T-helper 2 cell treated with Interferon-gamma antibody and Interleukin-4, amounts not matched to agents 100 ng/mL and 5 ng/mL, for 36 hours (primary cell): ENCODE measurements around the gene COL5A2. TPM values are rescaled to one million over a fixed set of nuclear protein-coding genes. Genes with fewer than 3 reads are reported as not detected.

Source experiments
- intact Hi-C: fragments of 100-400 bp; cut with micrococcal nuclease; formaldehyde crosslinking; loops from one replicate; pipeline ENCODE4 v1.15.1; 2023
- total RNA-seq: library from RNA; stranded (reverse); gene quantifications from 2 replicates; pipeline ENCODE4 v1.2.3, GENCODE V29; 2022

The COL5A2 gene
- total RNA-seq, 1 donor from 2014 or later: 0.52 TPM

DNA sequence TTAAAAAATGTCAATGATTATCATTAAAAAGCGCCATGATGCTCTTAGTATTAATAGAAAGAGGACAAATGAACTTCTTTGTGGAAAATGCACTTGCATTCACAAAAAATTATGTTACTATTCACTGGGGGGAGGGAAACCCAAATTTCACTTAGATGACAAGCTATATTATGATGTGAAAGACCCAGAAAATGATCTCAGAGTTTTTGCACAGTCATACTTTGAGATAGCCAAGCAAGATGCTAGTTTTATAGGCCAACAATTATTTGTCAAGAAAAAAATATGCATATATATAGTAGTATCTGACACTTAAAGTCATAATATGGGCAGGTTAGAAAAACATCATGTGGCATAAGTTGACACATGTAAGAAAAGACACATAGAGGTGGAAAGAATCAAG, 31.6 kb downstream of the COL5A2 start:
- intact Hi-C loops: no loop called here

DNA sequence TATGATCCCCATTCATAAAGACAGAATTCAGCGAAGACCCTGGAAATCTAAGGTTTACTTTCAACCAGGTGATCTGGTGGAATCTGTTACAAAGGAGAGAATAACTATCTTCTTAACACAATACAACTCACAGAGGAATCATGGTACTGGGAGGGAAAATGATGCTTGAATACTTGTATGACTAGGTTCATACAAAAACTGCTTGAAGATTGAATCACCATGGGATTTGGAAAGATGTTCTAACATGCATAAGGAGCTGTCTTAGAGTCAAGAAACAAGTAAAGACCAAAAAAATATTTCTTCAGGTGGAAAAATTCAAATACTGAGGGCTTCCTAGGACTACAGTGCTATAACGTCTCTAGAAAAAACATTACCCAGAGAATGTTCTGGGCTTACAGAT, 32.2 kb downstream of the COL5A2 start:
- intact Hi-C loops: no loop called here

DNA sequence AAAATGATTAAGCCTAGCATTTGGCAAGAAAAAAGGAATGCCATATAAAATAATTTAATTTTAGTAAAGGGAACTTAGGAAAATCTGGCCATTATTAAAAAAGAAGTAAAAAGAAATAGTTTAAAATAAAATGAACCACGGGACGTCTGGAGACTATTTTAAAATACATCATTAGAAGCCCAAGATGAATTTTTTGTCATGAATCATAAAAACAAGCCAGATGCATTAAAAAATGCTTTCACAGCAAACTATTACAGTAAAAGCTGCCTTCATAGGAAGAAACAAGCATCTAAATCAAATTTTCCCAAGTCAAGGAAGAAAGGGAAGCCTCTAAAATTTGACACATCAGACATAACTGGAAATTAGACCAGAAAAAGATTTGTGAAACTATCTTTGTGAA, 33.0 kb downstream of the COL5A2 start:
- intact Hi-C loops: no loop called here

DNA sequence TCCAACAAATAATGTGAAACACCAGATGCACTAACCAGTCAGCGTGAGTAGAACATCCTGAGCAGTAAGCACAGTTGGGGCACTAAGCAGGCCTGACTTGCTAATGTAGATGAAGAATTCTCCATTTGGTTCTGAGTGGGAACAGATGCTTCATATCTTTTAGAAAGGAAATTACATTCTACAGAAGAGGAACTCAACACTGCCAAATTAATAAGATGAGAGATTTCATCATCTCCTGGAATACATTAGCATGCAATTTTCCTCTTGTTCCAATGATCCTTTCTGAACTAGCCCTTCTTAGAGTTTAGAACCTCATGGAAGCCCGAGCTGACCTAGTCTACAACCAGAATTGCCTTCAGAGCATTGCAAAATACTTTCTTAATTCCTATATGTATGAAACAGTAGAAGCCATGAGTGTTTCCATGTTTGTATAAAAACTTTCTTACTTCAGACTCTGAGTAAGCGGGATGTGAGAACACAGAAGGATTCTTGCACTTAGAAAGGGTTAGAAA, 34.8 kb downstream of the COL5A2 start:
- intact Hi-C loops: loop anchor here (5.0 kb wide), 1 partner anchor 52 kb away; no protein-coding TSS in a partner anchor

DNA sequence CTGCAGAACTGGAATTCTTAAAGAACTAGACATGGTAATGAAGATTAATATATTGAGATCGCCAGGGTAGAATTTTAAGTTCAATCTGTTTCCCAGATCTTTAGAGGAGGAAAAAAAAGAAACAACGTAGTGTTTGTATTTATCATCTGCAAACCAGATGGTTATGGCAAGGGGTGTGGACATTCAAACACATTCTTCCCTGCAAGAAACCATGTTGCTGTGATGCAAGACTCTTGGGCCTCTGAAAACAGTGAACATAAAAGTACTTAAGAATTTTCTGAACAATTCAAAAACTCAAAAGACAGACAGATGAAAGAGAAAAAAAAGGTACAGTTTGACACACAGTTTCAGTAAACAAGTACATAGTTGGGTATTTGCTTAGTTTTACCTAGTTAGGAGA, 35.6 kb downstream of the COL5A2 start:
- intact Hi-C loops: loop anchor here (1.0 to 5.0 kb wide), 4 partner anchors 52 to 268 kb away; no protein-coding TSS in a partner anchor

DNA sequence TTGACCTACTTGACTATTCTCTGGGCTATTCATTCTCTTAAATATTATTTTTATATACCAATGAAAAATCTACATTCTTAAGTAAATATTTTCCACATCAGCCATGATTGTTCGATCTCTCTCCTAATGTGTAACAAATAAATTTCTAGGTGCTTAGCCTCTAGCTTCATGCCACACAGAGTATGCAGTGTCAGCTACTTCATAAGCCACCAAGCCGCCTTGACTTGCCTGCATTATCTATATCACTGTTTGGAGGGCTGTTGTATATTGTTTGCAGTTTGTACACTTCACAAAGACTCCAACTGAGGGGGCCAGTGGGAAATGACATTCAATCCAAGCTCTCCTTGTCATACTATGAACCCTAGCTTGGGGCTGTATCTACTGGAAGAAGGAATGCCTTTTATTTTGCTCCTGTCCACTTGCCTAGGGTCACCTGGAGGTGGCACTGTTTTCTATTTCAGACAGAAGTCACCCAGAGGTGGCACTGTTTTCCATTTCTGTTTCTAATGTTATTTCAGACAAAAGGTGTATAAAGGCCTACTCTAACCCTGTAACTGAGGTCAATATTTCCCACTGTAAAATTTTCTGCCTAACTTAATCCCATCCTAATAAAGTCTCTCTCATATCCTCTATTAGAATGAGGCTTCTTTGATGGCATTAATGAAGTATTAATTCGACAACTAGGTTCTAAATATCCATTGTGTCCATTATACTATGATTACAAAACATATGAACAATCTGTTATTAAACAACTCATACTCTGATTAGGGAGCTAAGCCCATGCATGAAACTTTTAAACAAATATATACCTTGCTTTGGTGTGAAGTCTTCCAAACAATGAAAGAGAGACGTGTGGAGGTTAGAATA, 36.4 kb downstream of the COL5A2 start:
- intact Hi-C loops: loop anchor here (1.0 to 5.0 kb wide), 4 partner anchors 51 to 269 kb away; no protein-coding TSS in a partner anchor

DNA sequence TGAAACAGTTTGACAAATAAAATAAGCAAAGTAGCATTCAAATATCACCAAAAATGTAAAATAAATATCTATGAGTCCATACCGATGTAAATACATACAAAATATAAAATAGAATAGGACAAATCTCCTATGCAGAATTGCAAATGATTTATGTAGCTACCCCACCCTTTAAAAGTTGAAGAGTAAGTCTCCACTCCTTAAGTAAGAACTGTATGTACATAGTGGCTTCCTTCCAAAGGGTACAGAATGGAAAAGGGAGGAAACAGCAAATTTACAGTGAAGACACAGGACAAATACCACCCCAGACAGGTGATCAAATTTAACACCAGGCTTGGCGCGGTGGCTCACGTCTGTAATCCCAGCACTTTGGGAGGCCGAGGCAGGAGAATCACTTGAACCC, 40.8 kb downstream of the COL5A2 start:
- intact Hi-C loops: no loop called here

DNA sequence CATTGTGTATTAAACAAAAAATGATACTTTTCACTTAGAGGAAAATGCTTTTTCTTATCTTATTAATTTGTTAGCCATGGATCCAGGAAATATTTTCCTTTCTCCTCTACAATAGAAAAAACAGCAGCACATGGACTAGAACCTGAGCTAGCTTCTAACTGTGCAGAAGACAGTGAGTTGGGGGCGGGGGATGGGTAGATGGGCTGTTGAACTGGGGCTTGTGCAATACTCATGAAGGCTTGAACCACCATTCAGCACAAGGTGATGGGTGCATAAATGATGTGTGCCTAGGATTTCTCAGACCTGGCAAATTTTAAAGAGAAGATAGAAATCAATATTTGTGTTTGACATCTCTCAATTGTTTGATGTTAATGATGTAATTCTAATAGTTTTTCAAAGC, 42.0 kb downstream of the COL5A2 start:
- intact Hi-C loops: no loop called here

DNA sequence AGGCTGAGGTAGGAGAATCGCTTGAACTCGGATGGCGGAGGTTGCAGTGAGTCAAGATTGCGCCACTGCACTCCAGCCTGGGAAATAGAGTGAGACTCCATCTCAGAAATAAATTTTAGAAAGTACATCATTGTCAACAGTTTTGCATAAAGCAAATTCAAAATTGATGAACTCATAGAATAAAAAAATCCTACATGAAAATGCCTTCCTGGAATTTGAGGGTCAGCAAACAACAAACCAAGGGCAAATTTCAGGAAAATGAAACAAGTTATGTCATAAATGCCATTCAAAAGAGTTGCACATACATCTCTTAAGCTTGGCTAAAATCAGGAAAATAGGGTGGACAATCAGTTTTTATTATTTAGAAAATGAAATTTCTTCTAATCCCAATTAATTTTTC, 45.1 kb downstream of the COL5A2 start:
- intact Hi-C loops: no loop called here

DNA sequence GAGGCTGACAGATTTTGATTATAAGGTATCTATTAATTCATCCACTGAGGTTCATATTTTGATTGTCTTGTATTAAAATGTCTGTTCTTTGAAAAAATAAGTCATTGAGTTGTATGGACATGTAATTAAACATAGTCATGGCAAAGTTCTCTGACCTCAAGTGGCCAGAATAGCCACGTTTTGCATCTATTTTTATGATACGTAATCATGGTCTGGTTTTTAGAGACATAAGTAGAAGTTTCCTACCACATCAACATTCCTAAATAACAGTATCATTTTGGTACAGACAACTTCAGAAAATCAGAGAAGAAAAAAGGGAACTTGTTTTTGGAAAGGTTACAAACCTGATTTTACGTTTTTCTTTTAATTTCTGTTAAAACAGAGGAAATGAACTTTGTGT, 47.6 kb downstream of the COL5A2 start:
- intact Hi-C loops: no loop called here

DNA sequence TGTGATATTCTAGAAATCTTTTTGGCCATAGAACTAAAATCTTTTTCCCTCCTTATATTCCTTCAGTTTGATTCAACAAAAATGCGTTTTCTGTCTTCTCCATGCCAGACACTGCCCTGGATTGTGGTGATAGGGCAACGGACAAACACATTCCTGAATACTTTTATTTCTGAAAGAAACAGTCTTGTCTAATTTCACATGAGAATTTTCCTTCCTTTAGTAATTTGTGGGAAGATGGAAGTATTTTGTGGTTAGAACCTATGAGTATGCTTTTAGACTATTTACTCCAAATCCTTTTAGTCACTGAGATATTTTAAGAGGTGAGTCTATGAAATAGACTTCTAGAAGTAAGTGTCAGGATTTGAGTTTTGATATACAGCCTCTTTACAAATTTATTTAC, 49.6 kb downstream of the COL5A2 start:
- intact Hi-C loops: no loop called here

DNA sequence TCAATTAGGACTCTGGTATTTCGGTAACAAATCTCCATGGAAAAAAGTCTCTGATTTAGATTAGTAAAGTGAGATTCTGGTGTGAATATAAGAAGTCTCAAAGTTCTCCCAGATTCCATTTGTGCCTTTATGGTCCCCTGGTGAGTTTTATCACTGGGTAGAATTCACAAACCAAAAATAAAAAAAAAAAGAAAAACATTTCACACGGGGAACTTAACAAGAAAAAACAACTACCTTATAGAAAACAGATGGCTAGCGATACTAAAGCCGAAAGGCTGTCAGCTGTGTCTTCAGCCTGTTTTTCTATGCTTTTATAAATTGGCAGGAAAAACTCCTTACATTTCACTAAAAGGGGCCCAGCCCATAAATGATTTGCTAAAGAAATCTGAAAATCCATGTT, 50.6 kb downstream of the COL5A2 start:
- intact Hi-C loops: no loop called here

DNA sequence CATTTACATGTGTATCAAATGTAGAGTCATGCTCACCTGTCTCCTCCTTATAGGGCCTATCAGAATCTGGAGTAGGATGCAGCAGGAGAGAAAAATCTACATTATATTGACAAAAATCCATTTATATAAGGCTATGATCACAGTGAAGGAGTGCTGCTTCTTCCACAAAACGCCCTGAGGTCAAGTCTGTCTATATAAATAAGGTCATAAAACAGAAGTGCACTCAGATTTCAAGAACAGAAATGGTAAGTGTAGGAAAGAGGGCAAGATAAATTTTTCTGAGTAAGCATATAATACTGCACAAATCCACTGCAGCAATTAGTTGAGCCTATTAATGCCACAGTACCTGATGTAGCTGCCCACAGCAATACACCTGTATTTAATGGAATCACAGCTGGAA, 51.8 kb downstream of the COL5A2 start:
- intact Hi-C loops: no loop called here

DNA sequence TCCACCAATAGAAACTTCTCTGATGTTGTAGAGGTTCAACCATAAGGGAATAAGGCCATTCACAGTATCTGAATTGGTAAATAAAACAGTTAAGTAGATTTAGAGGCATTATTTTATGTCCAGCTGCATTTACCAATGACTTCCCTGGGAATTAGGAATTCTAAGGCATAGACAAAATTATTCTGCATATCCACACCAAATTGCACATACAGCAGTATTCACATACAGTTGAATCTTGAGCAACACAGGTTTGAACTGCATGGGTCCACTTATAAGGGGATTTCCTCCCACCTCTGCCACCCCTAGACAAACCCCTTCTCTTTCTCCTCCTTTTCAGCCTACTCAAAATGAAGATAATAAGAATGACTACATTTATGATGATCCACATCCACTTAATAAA, 54.4 kb downstream of the COL5A2 start:
- intact Hi-C loops: no loop called here

DNA sequence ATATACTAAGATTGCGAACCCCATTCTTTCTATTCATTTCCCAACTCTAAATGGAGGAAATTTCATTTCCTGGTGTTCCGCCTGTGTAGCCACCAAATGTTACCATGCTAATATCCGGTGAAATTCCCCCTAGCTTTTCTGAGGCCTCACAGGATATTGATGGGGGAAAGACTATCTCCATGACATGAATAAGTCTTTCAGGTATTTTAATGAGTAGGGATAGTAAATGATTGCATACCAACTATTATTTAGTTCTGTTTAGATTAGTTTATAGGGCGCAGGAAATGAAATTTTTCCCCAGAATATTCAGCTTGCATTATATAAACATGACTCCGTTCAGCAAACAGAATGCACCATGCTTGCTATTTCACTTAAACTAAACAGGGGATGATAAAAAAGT, 55.4 kb downstream of the COL5A2 start:
- intact Hi-C loops: no loop called here

DNA sequence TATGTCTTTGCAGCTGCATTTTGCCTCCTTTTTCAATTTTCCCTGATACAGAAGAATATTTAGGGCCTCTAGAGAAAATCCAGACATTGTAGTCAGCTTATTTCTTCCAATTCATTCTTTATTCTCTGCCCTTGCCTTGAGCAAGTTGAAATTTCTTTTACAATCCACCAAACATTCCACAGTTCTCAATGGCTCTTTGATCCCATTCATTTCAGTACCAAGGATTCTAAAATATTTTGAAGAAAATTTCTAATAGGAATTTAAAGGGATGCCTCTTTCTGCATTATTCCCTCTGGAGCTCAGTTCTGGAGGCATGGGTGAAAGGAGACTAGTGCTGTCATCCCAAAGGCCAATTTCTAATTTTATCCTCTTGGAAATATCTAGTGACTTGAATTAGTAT, 61.2 kb downstream of the COL5A2 start:
- intact Hi-C loops: no loop called here

DNA sequence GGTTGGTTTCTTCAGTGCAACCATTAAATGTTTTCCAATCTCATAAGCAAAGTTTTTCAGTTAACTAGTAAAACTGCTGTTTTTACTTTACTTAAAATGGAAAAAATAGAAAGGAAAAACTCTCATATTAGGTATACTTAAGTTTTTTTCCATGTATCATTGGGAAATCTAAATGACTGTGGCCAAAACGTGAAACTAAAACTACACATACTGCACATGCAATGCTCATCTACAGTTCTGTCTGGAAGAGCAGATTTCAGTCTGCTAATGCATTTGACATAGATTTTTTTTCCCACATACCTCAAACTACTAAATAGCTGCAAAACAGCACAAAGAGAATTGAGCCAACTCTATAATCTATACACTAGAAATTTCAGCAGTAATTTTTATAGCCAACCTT, 62.6 kb downstream of the COL5A2 start:
- intact Hi-C loops: no loop called here

DNA sequence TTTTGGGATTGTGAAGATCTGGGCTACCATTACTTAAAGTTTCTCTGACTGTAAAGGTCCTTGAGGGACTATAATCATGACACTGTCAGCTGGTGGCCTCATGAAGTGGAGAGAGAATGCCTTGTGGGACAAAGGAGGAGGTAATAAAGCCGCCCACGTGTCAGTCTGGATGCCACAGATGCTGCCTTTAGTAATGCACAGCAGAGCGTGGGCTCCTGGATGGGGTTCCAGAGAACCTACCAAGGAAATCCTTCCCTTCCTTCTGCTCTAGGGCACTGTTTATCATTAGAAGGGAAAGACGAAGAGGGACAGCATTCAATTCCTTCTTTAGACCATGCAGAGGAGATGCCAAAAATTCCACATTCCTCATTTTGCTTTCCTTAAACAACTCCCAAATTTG, 63.5 kb downstream of the COL5A2 start:
- intact Hi-C loops: no loop called here

DNA sequence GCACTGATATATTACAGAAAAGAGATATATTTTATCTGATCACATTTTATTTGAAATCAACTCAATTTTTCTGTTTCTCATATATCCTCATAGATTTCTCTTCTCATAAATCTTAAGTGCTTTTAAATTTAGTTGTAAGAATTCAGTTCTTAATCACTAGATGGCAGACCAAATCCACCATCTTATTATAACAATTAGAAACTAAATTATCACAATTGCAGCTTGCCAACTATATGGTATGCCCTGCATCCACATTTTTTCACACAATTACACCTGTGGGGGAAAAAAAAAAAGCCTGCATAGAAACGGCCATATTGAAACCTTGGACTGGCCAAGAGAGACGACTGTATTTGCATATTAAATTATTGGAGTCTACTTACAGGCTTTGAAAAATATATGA, 64.4 kb downstream of the COL5A2 start:
- intact Hi-C loops: no loop called here

DNA sequence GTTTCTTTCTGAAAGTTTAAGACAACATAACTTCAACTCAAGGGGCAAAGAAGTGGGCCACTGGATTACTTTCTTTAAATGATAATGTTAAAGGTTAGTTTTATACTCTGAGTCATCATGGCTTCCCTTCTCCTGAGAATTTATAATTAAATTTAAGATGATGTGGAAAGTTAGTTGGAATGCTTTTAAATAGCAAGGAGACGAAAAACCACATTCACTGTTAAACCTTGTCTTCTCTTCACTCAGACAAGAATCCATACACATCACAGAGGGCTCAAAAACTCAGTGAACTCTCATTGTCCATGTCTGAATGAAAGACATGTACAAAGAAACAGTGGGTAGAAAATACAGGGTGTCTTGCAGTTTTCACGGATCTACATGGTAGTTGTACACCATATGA, 65.6 kb downstream of the COL5A2 start:
- intact Hi-C loops: no loop called here

DNA sequence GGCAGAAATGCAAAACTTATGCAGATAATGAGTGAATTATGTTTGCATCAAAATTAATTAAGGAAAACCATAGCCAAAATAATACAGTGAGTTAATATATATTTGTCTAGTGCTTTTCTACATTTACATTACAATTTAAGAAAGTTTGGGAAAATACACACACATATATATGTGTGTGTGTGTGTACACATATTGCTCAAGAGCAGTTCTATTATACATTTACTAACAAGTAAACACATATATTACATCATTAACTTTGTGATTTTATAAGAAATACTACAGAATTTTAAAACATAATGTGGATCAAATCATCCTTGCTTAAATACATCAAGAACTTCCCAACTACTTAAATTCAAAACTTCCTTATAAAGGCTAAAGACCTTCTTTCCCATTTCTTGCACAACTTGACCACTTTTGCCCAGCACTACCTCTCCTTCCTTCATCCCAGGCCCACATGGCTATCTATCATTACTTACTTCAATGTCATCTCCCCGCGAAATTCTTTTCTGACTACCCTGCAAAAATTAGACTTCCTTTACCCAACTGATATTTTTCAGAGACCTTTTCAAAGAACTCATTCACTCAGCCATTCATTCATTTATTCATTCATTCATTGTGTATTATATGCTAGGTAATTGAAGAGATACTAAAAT, 68.4 kb downstream of the COL5A2 start:
- intact Hi-C loops: no loop called here

DNA sequence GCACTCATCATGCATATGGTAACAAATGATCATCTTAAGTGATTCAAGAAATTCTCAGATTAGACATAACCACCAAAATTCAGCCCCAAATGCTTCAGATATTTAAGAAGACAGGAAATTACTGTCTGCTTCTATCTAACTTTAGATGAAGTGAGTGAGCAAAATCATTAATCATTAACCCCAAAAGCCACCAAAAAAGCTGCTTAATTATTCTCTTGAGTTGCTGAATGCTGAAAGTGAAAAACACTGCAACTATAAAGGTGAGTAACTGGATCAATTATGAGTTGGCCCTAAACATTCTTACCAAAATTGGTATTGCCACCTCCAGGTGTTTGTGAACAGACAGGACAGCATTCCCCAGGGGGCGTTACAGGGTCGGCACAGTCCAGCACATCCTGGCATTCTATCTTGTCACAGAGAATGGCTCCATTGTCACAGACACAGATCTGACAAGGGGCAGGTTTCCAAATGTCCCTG, 69.6 kb downstream of the COL5A2 start:
- intact Hi-C loops: no loop called here
